Measurements from ENCODE around the gene ACP7.

The ACP7 gene

DNA sequence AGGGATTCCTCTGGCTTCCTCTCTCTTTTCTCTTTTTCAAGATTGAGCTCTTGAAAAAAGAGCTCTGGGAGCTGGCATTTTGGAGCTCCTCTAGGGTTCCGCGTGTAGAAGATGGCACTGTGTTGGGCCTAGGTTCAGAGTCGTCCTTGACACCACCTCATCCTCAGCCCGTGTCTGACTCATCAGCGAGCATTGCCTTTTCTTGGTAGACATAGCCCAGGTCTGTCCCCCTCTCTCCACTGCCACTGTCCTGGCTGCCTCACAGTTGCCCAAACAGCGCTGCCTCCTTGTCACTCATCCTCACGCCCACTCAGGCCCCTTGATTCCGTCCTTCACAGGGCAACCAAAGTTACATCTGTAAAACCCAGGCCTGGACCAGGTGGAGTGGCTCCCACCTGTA, 66.1 kb downstream of the ACP7 start:
- H2AFZ ChIP-seq (ENCODE audit: low read length): no peak overlapping the region
- no peaks in the 10 kb centered on the region for H3K4me1 ChIP-seq (ENCODE audit: low read length)
- no peak overlapping the region for H3K4me2 ChIP-seq (ENCODE audit: low read depth, low read length)
- no peak overlapping the region for H3K9ac ChIP-seq (ENCODE audit: low read length)
- no peak overlapping the region for H3K27ac ChIP-seq (ENCODE audit: low read length)
- no peaks in the 10 kb centered on the region for H3K27me3 ChIP-seq (replicated peaks; ENCODE audit: insufficient read depth, low read length)
- TF ChIP-seq EZH2phosphoT487 (IDR thresholded peaks at IDR 0.05; ENCODE audit: low read length): no peak
- TF ChIP-seq, protein P1, sequence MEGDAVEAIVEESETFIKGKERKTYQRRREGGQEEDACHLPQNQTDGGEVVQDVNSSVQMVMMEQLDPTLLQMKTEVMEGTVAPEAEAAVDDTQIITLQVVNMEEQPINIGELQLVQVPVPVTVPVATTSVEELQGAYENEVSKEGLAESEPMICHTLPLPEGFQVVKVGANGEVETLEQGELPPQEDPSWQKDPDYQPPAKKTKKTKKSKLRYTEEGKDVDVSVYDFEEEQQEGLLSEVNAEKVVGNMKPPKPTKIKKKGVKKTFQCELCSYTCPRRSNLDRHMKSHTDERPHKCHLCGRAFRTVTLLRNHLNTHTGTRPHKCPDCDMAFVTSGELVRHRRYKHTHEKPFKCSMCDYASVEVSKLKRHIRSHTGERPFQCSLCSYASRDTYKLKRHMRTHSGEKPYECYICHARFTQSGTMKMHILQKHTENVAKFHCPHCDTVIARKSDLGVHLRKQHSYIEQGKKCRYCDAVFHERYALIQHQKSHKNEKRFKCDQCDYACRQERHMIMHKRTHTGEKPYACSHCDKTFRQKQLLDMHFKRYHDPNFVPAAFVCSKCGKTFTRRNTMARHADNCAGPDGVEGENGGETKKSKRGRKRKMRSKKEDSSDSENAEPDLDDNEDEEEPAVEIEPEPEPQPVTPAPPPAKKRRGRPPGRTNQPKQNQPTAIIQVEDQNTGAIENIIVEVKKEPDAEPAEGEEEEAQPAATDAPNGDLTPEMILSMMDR (IDR thresholded peaks at IDR 0.05; ENCODE audit: low read length): no peak
- no peak for TF ChIP-seq EZH2 (optimal IDR thresholded peaks at IDR 0.05; ENCODE audit: low read depth, low read length)
- no peak for DNase-seq
- no peaks in the 10 kb centered on the region for H3K9me3 ChIP-seq (replicated peaks; ENCODE audit: insufficient read depth, low read length)
- H3K4me3 ChIP-seq (ENCODE audit: low read length): no peak overlapping the region
- no peaks in the 10 kb centered on the region for H3F3A ChIP-seq (ENCODE audit: insufficient read depth, low read length)
- H3K36me3 ChIP-seq (replicated peaks; ENCODE audit: insufficient read depth, low read length): no peaks in the 10 kb centered on the region
- H3K79me2 ChIP-seq (ENCODE audit: low read length): peaks cover 18% of the 10 kb centered on the region
- H3K9me2 ChIP-seq (replicated peaks; ENCODE audit: insufficient read depth, low read length): no peaks in the 10 kb centered on the region
- H4K20me1 ChIP-seq (ENCODE audit: insufficient read depth, low read length): no peaks in the 10 kb centered on the region

DNA sequence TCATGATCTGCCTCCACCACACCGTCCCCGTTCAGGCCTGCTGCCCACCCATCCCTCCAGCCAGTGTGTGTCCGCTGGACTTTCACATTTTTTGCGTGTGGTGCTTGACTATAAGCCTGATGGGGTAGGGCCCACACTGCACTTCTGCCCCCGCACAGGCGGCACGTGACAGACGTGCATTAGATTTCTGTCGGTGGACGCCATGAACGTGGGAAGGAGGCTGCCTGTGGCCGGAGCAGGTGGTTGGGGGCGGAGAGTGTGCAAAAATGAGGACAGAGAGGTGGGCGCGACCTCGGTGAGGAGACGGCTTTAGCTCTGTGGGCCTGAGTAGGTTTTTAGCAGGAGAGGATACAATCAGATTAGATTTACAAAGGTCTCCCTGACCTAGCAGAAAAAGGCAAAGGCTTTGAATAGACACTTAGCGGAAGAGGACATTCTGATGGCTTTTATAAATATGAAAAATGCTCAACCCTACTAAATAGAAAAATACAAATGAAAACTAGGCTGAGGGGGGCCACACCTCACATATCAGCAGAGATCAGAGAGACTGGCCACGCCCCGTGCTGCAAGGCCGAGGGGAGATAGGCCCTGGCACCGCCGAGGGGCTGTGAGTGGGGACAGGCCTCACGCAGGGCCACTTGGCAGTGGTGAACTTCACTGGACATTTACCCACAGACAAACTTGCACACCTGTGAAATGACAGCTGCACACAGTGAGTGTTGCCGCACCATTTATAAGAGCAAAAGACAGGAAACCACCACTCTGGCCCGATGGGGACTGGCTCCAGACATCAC, 66.8 kb downstream of the ACP7 start:
- H2AFZ ChIP-seq (ENCODE audit: low read length): no peak overlapping the region
- H3K9ac ChIP-seq (ENCODE audit: low read length): no peak overlapping the region
- H3K79me2 ChIP-seq (ENCODE audit: low read length): peaks cover 17% of the 10 kb centered on the region
- H3K4me1 ChIP-seq (ENCODE audit: low read length): no peaks in the 10 kb centered on the region
- no peaks in the 10 kb centered on the region for H3K9me3 ChIP-seq (replicated peaks; ENCODE audit: insufficient read depth, low read length)
- H3K9me2 ChIP-seq (replicated peaks; ENCODE audit: insufficient read depth, low read length): no peaks in the 10 kb centered on the region
- no peak overlapping the region for H3K27ac ChIP-seq (ENCODE audit: low read length)
- DNase-seq: no peak
- no peak overlapping the region for H3K4me3 ChIP-seq (ENCODE audit: low read length)
- TF ChIP-seq EZH2 (optimal IDR thresholded peaks at IDR 0.05; ENCODE audit: low read depth, low read length) (no peak), EZH2phosphoT487 (IDR thresholded peaks at IDR 0.05; ENCODE audit: low read length) (no peak)
- TF ChIP-seq, protein P1 (IDR thresholded peaks at IDR 0.05; ENCODE audit: low read length): no peak
- H3K27me3 ChIP-seq (replicated peaks; ENCODE audit: insufficient read depth, low read length): no peaks in the 10 kb centered on the region
- H3K4me2 ChIP-seq (ENCODE audit: low read depth, low read length): no peak overlapping the region
- no peaks in the 10 kb centered on the region for H4K20me1 ChIP-seq (ENCODE audit: insufficient read depth, low read length)
- no peaks in the 10 kb centered on the region for H3F3A ChIP-seq (ENCODE audit: insufficient read depth, low read length)
- no peaks in the 10 kb centered on the region for H3K36me3 ChIP-seq (replicated peaks; ENCODE audit: insufficient read depth, low read length)

DNA sequence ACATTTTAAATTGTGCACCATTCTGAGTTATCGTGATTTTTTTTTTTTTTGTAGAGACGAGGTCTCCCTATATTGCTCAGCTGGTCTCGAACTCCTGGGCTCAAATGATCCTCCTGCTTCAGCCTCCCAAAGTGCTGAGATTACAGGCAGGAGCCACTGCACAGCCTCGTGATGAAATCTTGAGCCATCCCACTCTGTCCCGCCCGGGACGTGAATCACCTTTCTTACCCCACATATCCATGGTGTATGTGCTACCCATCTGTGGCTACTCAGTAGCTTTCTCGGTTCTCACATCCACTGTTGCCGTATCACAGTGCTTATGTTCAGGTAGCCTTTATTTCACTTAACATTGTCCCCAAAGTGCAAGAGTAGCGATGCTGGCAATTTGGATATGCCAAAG, 67.9 kb downstream of the ACP7 start:
- H3K36me3 ChIP-seq (replicated peaks; ENCODE audit: insufficient read depth, low read length): no peaks in the 10 kb centered on the region
- H3K9me3 ChIP-seq (replicated peaks; ENCODE audit: insufficient read depth, low read length): no peaks in the 10 kb centered on the region
- no peak overlapping the region for H3K27ac ChIP-seq (ENCODE audit: low read length)
- no peaks in the 10 kb centered on the region for H4K20me1 ChIP-seq (ENCODE audit: insufficient read depth, low read length)
- no peak overlapping the region for H2AFZ ChIP-seq (ENCODE audit: low read length)
- no peak overlapping the region for H3K4me3 ChIP-seq (ENCODE audit: low read length)
- H3K4me2 ChIP-seq (ENCODE audit: low read depth, low read length): no peak overlapping the region
- TF ChIP-seq EZH2phosphoT487 (IDR thresholded peaks at IDR 0.05; ENCODE audit: low read length) (no peak), EZH2 (optimal IDR thresholded peaks at IDR 0.05; ENCODE audit: low read depth, low read length) (no peak)
- TF ChIP-seq, protein P1 (IDR thresholded peaks at IDR 0.05; ENCODE audit: low read length): no peak
- H3K9me2 ChIP-seq (replicated peaks; ENCODE audit: insufficient read depth, low read length): no peaks in the 10 kb centered on the region
- H3K79me2 ChIP-seq (ENCODE audit: low read length): peaks cover 17% of the 10 kb centered on the region
- no peaks in the 10 kb centered on the region for H3K4me1 ChIP-seq (ENCODE audit: low read length)
- no peak for DNase-seq
- H3F3A ChIP-seq (ENCODE audit: insufficient read depth, low read length): no peaks in the 10 kb centered on the region
- H3K27me3 ChIP-seq (replicated peaks; ENCODE audit: insufficient read depth, low read length): no peaks in the 10 kb centered on the region
- no peak overlapping the region for H3K9ac ChIP-seq (ENCODE audit: low read length)
